ENCODE measurements around the gene DHRS4. TPM values are rescaled to one million over a fixed set of nuclear protein-coding genes. Genes with fewer than 3 reads are reported as not detected.

The DHRS4 gene
- total RNA-seq, 2 donors from 2014 or later: 18.0 to 20.6 TPM

- Histone ChIP-seq H3K4me1 (ENCODE audit: control insufficient read depth in 1 of 2, low read depth in 2 of 2) (peaks cover 3 to 24% of the 10 kb centered on the region in 2 donors), H3K27ac (no peak overlapping the region), H3K9me3 (no peaks in the 10 kb centered on the region), H3K27me3 (replicated peaks; ENCODE audit: insufficient read depth) (no peaks in the 10 kb centered on the region), H3K4me3 (no peak overlapping the region), H3K36me3 (no peaks in the 10 kb centered on the region)
- TF ChIP-seq CTCF (IDR thresholded peaks at IDR 0.05): no peak
- ATAC-seq (ENCODE audit: insufficient number of reproducible peaks, low FRiP score, low read depth) (no peak), DNase-seq (ENCODE audit: low spot score) (no peak)
Observed at GRCh38 chr14:23933742-23934128, 19.8 kb upstream of the DHRS4 start.

GRCh38 chr14:23935158-23935557 lies 18.4 kb upstream of the DHRS4 start:
- TF ChIP-seq CTCF (IDR thresholded peaks at IDR 0.05): no peak
- peaks cover 3 to 12% of the 10 kb centered on the region in 2 donors for H3K4me1 ChIP-seq (ENCODE audit: control insufficient read depth in 1 of 2, low read depth in 2 of 2)
- H3K27ac ChIP-seq: no peak overlapping the region
- DNase-seq (ENCODE audit: low spot score) (no peak), ATAC-seq (ENCODE audit: insufficient number of reproducible peaks, low FRiP score, low read depth) (no peak)
- H3K9me3 ChIP-seq: no peaks in the 10 kb centered on the region
- no peaks in the 10 kb centered on the region for H3K36me3 ChIP-seq
- no peaks in the 10 kb centered on the region for H3K27me3 ChIP-seq (replicated peaks; ENCODE audit: insufficient read depth)
- H3K4me3 ChIP-seq: no peak overlapping the region

GRCh38 chr14:23936084-23936829 lies 17.3 kb upstream of the DHRS4 start:
- ATAC-seq (ENCODE audit: insufficient number of reproducible peaks, low FRiP score, low read depth): no peak
- no peaks in the 10 kb centered on the region for H3K9me3 ChIP-seq
- H3K4me1 ChIP-seq (ENCODE audit: control insufficient read depth in 1 of 2, low read depth in 2 of 2): peaks cover 0 to under 1% of the 10 kb centered on the region in 2 donors
- no peak overlapping the region for H3K27ac ChIP-seq
- no peak overlapping the region for H3K4me3 ChIP-seq
- no peak for DNase-seq (ENCODE audit: low spot score)
- H3K36me3 ChIP-seq: no peaks in the 10 kb centered on the region
- TF ChIP-seq CTCF (IDR thresholded peaks at IDR 0.05): no peak
- no peaks in the 10 kb centered on the region for H3K27me3 ChIP-seq (replicated peaks; ENCODE audit: insufficient read depth)

- no peaks in the 10 kb centered on the region for H3K36me3 ChIP-seq
- no peaks in the 10 kb centered on the region for H3K27me3 ChIP-seq (replicated peaks; ENCODE audit: insufficient read depth)
- no peaks in the 10 kb centered on the region for H3K4me1 ChIP-seq (ENCODE audit: control insufficient read depth in 1 of 2, low read depth in 2 of 2)
- DNase-seq (ENCODE audit: low spot score) (no peak), ATAC-seq (ENCODE audit: insufficient number of reproducible peaks, low FRiP score, low read depth) (no peak)
- no peak for TF ChIP-seq CTCF (IDR thresholded peaks at IDR 0.05)
- no peak overlapping the region for H3K27ac ChIP-seq
- H3K9me3 ChIP-seq: no peaks in the 10 kb centered on the region
- no peak overlapping the region for H3K4me3 ChIP-seq
Observed at GRCh38 chr14:23937203-23937602, 16.4 kb upstream of the DHRS4 start.

- TF ChIP-seq CTCF (IDR thresholded peaks at IDR 0.05): no peak
- ATAC-seq (ENCODE audit: insufficient number of reproducible peaks, low FRiP score, low read depth): no peak
- Histone ChIP-seq H3K36me3 (no peaks in the 10 kb centered on the region), H3K4me3 (no peak overlapping the region), H3K27ac (no peak overlapping the region), H3K27me3 (replicated peaks; ENCODE audit: insufficient read depth) (no peaks in the 10 kb centered on the region), H3K4me1 (ENCODE audit: control insufficient read depth in 1 of 2, low read depth in 2 of 2) (no peaks in the 10 kb centered on the region), H3K9me3 (no peaks in the 10 kb centered on the region)
- DNase-seq (ENCODE audit: low spot score): no peak
Observed at GRCh38 chr14:23938823-23939222, 14.7 kb upstream of the DHRS4 start.

Data from thoracic aorta (tissue), 2 donors.